HepG2 (cell line): ENCODE data around the gene PROX2. TPM values are rescaled to one million over a fixed set of nuclear protein-coding genes. Genes with fewer than 3 reads are reported as not detected.

ENCODE experiments used
- ATAC-seq: fragments of 200-7000 bp; cut with Tn5 transposase; 3 replicates; pipeline ENCODE4 v1.9.1; 2020; ENCODE audit warnings: mild to moderate bottlenecking, moderate library complexity
- BruUV-seq: library from RNA; stranded (reverse); fragments of 400-500 nt; replicated peaks from 2 replicates; lab custom pipeline; 2021; lab: Mats Ljungman, UMichigan
- CTCF ChIA-PET: fragments of 300-600 bp; formaldehyde crosslinking; extraction: SDS; loops from one replicate; lab custom pipeline; 2021; ENCODE audit warnings: low total read pairs, inconsistent platforms, low intra/inter-chr PET ratio; lab: Yijun Ruan, JAX
- POLR2A ChIA-PET: fragments of 350-600 bp; sonication (Branson Sonifier 250); formaldehyde crosslinking; loops from one replicate; lab custom pipeline; 2020; ENCODE audit warnings: antibody characterized with exemption, inconsistent platforms; lab: Yijun Ruan, JAX
- DNase-seq: peaks from one replicate; pipeline ENCODE4 v3.0.0-alpha.2; 2015; ENCODE audit warnings: low spot score
- FAIRE-seq: peaks from 3 replicates; lab custom pipeline; 2011; peaks lifted over from hg19 to GRCh38; lab: Jason Lieb, UNC
- H2AFZ ChIP-seq: one replicate; pipeline ENCODE4 v1.6.1; 2011; ENCODE audit warnings: low read length, inconsistent platforms
- H3K27ac ChIP-seq: fragments of 300-600 bp; 3 replicates; pipeline ENCODE4 v1.8.0; 2011; ENCODE audit warnings: mixed run types, mild to moderate bottlenecking, mixed read lengths, low read length, inconsistent platforms; ENCODE audit not compliant: insufficient read depth; ENCODE audit errors: extremely low read length
- H3K27me3 ChIP-seq, 2 experiments: fragments of 200-600 bp in 1 of 2; 2 replicates in 1 of 2; 3 replicates in 1 of 2; pipeline versions ENCODE4 v1.6.0 to v1.8.0; 2011; ENCODE audit warnings: low read length in 2 of 2, mild to moderate bottlenecking in 2 of 2, moderate library complexity in 2 of 2, inconsistent platforms in 1 of 2; ENCODE audit not compliant: insufficient read depth in 2 of 2, control insufficient read depth in 1 of 2
- H3K36me3 ChIP-seq, 2 experiments: fragments of 200-600 bp in 1 of 2; replicated peaks in 1 of 2; 2 replicates in 1 of 2; 3 replicates in 1 of 2; pipeline versions ENCODE4 v1.5.1 to v1.8.0; 2011; ENCODE audit warnings: low read length in 2 of 2, inconsistent platforms in 1 of 2; ENCODE audit not compliant: insufficient read depth in 2 of 2, control insufficient read depth in 1 of 2
- H3K4me1 ChIP-seq: 2 replicates; pipeline ENCODE4 v1.5.1; 2012; ENCODE audit warnings: low read length, inconsistent platforms; ENCODE audit not compliant: insufficient read depth
- H3K4me2 ChIP-seq: 2 replicates; pipeline ENCODE4 v1.6.0; 2011; ENCODE audit warnings: low read depth, low read length, inconsistent platforms
- H3K4me3 ChIP-seq, 3 experiments: fragments of 200-600 bp in 1 of 3; sonication (generic), shearing (Covaris generic) in 1 of 3; replicated peaks in 1 of 3; 2 replicates each; pipeline ENCODE4 v1.5.1; 2011 to 2016; ENCODE audit warnings: low read length in 3 of 3, inconsistent platforms in 2 of 3, low read depth in 2 of 3, mild to moderate bottlenecking in 2 of 3, control low read depth in 1 of 3, mixed read lengths in 1 of 3; ENCODE audit not compliant: insufficient read depth in 1 of 3
- H3K79me2 ChIP-seq: one replicate; pipeline ENCODE4 v1.6.1; 2011; ENCODE audit warnings: low read length, inconsistent platforms; ENCODE audit not compliant: insufficient read depth
- H3K9ac ChIP-seq: 2 replicates; pipeline ENCODE4 v1.6.0; 2011; ENCODE audit warnings: mild to moderate bottlenecking, low read depth, low read length, inconsistent platforms; ENCODE audit not compliant: insufficient read depth
- H3K9me3 ChIP-seq: 2 replicates; pipeline ENCODE4 v1.5.1; 2012; ENCODE audit warnings: mild to moderate bottlenecking, low read length
- H4K20me1 ChIP-seq: 2 replicates; pipeline ENCODE4 v1.6.0; 2011; ENCODE audit warnings: inconsistent platforms, mild to moderate bottlenecking, low read length, moderate library complexity; ENCODE audit not compliant: insufficient read depth
- BHLHE40 ChIP-seq: IDR thresholded peaks from 2 replicates; pipeline ENCODE4 v1.6.1; 2011; ENCODE audit warnings: low read length, improper control_type of control experiment
- FOXO4 ChIP-seq: sonication (generic); formaldehyde crosslinking; conservative IDR thresholded peaks from 2 replicates; pipeline ENCODE4 v1.8.1; 2023; ENCODE audit warnings: missing genetic modification reagents
- HMG20A ChIP-seq: IDR thresholded peaks from 2 replicates; pipeline ENCODE4 v1.6.1; 2016; ENCODE audit warnings: borderline replicate concordance
- LCORL ChIP-seq, 2 experiments: fragments of 450-650 bp in 1 of 2; sonication (generic) in 1 of 2; formaldehyde crosslinking in 1 of 2; IDR thresholded peaks; 2 replicates each; pipeline versions ENCODE4 v1.5.0 to v1.6.1; 2017 to 2020; ENCODE audit warnings: antibody characterized with exemption in 1 of 2, missing genetic modification reagents in 1 of 2
- MEIS2 ChIP-seq: sonication (generic); formaldehyde crosslinking; IDR thresholded peaks from 2 replicates; pipeline ENCODE4 v1.9.0; 2021; ENCODE audit warnings: mild to moderate bottlenecking, missing genetic modification reagents
- NFATC3 ChIP-seq: sonication (generic); formaldehyde crosslinking; IDR thresholded peaks from 2 replicates; pipeline ENCODE4 v1.5.1; 2020; ENCODE audit warnings: mild to moderate bottlenecking, missing genetic modification reagents
- NRL ChIP-seq: sonication (generic); formaldehyde crosslinking; IDR thresholded peaks from 2 replicates; pipeline ENCODE4 v1.5.0; 2020; ENCODE audit warnings: missing genetic modification reagents, mild to moderate bottlenecking, moderate library complexity, borderline replicate concordance
- PRDM15 ChIP-seq: sonication (generic); formaldehyde crosslinking; IDR thresholded peaks from 2 replicates; pipeline ENCODE4 v1.4.0; 2020; ENCODE audit warnings: missing genetic modification reagents
- ZBTB42 ChIP-seq: sonication (generic); formaldehyde crosslinking; IDR thresholded peaks from 2 replicates; pipeline ENCODE4 v1.5.0; 2020; ENCODE audit warnings: mild to moderate bottlenecking, missing genetic modification reagents
- ZNF12 ChIP-seq: sonication (generic); formaldehyde crosslinking; IDR thresholded peaks from 2 replicates; pipeline ENCODE4 v1.5.0; 2020; ENCODE audit warnings: missing genetic modification reagents
- WGBS: methylation state at CpG from one replicate; pipeline ENCODE4 v1.1.6; 2017; ENCODE audit warnings: low lambda C conversion rate; 5-methylcytosine and 5-hydroxymethylcytosine counted together
- in situ Hi-C: cut with HindIII; loops from 2 replicates; pipeline ENCODE4 v1.10.0; 2017; ENCODE audit warnings: low pct_unique_long_range_greater_than_20kb; ENCODE audit not compliant: extremely low pct_ligation_motif_present
- intact Hi-C: fragments of 100-400 bp; cut with micrococcal nuclease; formaldehyde crosslinking; loops from one replicate; pipeline ENCODE4 v1.10.0; 2022; ENCODE audit not compliant: unreplicated experiment
- polyA plus RNA-seq, 8 experiments: library from polyadenylated mRNA; depleted of rRNA in 3 of 8; stranded (reverse) in 7 of 8; unstranded in 1 of 8; fragments of >200 nt; fragmentation: Illumina TruSeq in 4 of 8; extraction: Trizol in 4 of 8; gene quantifications; 2 replicates each; pipeline versions ENCODE4 v1.2.1 to v1.2.3, GENCODE V29; 2011 to 2016; ENCODE audit warnings: low read depth in 4 of 8, missing spikeins in 1 of 8, mixed read lengths in 1 of 8; ENCODE audit not compliant: insufficient read depth in 1 of 8
- total RNA-seq, 5 experiments: library from RNA; depleted of rRNA; stranded (reverse); fragments of >200 nt; fragmentation: Illumina TruSeq; extraction: Trizol; gene quantifications; 2 replicates each; pipeline ENCODE4 v1.2.3, GENCODE V29; 2016; ENCODE audit warnings: low read depth in 1 of 5

PROX2 gene
- total and polyA plus RNA-seq, 2 of the 13 experiments (the other 11 are each of a cell fraction or from before 2014, with no cell fraction given) = not detected

- ChIA-PET POLR2A (interaction anchor here (1.3 to 1.4 kb wide), 2 partner anchors 19 to 44 kb away, joined by 3 to 4 read pairs; no protein-coding TSS in a partner anchor), CTCF (no interaction called here)
- Histone ChIP-seq H3K9ac (no peak overlapping the region), H3K4me3 (no peak overlapping the region), H3K27ac (no peak overlapping the region), H3K4me2 (no peak overlapping the region; the same call in 1 of the 2 replicates), H3K79me2 (no peaks in the 10 kb centered on the region), H3K27me3 (peaks cover 2 to 4% of the 10 kb centered on the region in 2 experiments; a peak in 1 of 5 replicates), H3K4me1 (peaks cover 20% of the 10 kb centered on the region), H4K20me1 (no peaks in the 10 kb centered on the region), H2AFZ (no peak overlapping the region), H3K9me3 (no peaks in the 10 kb centered on the region), H3K36me3 (no peaks in the 10 kb centered on the region)
- ATAC-seq = no peak
- no TSS peak for BruUV-seq
- no peak for DNase-seq
- no peak for FAIRE-seq
- in situ Hi-C loops = loop anchor here (5.0 kb wide), 1 partner anchor 43 kb away; no protein-coding TSS in a partner anchor
- WGBS = 68% methylated on average over 9 of the region's 9 CpGs
- intact Hi-C loops = no loop called here
- TF ChIP-seq FOXO4 (no peak), LCORL (IDR thresholded peaks at IDR 0.05) (peak; percentile 78), LCORL (CRISPR knock-in tag; IDR thresholded peaks at IDR 0.05) (no peak)
Observed at GRCh38 chr14:74864198-74864597, 11.7 kb downstream of the PROX2 start.

GRCh38 chr14:74863274-74863673, 12.7 kb downstream of the PROX2 start:
- Histone ChIP-seq H3K9ac (no peak overlapping the region), H3K27me3 (peaks cover 2 to 4% of the 10 kb centered on the region in 2 experiments; a peak in 1 of 5 replicates), H3K4me3 (no peak overlapping the region), H3K36me3 (no peaks in the 10 kb centered on the region), H3K4me1 (peaks cover 20% of the 10 kb centered on the region), H3K4me2 (no peak overlapping the region; the same call in 1 of the 2 replicates), H3K9me3 (no peaks in the 10 kb centered on the region), H4K20me1 (no peaks in the 10 kb centered on the region), H3K79me2 (no peaks in the 10 kb centered on the region), H2AFZ (no peak overlapping the region), H3K27ac (no peak overlapping the region)
- no peak for DNase-seq
- WGBS = 76% methylated on average over 6 of the region's 9 CpGs
- intact Hi-C loops (no loop called here), in situ Hi-C loops (loop anchor here (5.0 kb wide), 1 partner anchor 44 kb away; no protein-coding TSS in a partner anchor)
- ATAC-seq = peak; percentile 18
- BruUV-seq = no TSS peak
- ChIA-PET POLR2A (interaction anchor here (0.9 to 2.7 kb wide), 5 partner anchors 16 to 45 kb away, joined by 3 to 12 read pairs (median 4); no protein-coding TSS in a partner anchor), CTCF (interaction anchor here (1.4 kb wide), 1 partner anchor 43 kb away, joined by 3 read pairs; no protein-coding TSS in a partner anchor)
- FAIRE-seq = no peak
- no peak for TF ChIP-seq PRDM15 (CRISPR knock-in tag)
- no peak for TF ChIP-seq MEIS2 (CRISPR knock-in tag)
- TF ChIP-seq NRL = no peak
- TF ChIP-seq BHLHE40 = no peak
- TF ChIP-seq NFATC3 (CRISPR knock-in tag) = no peak
- no peak for TF ChIP-seq ZBTB42 (CRISPR knock-in tag)
- no peak for TF ChIP-seq ZNF12 (CRISPR knock-in tag)
- no peak for TF ChIP-seq HMG20A (CRISPR knock-in tag)
